ENCODE results near the gene ITFG2. TPM values are rescaled to one million over a fixed set of nuclear protein-coding genes. Genes with fewer than 3 reads are reported as not detected.
A peak's percentile ranks its signal among the peaks of the same experiment; 100 is the strongest.

Gene ITFG2
- total RNA-seq, 1 experiment from 2014 or later = 41.6 TPM

DNA sequence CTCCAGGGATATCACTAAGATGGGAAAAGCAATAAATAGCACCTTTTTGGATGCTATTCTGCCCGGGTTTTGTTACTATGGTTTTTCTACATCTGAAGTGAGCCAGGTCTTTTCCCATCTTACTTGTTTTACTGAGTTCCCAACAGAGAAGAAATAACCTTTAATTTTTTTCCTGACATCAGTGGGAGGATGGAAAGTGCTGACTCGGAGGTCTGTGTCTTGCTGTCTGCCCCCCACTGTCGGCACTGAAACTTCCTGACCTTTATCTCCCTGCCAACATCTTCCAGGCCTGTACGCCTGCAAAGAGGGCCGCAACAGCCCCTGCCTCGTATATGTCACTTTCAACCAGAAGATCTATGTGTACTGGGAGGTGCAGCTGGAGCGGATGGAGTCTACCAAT, 11.0 kb downstream of the ITFG2 start:
- no peaks in the 10 kb centered on the region for H3K23me2 ChIP-seq (ENCODE audit: insufficient read length, low read depth, low read length, poor library complexity, severe bottlenecking)
- Mint-ChIP-seq H3K4me3 (no peak overlapping the region), H3K36me3 (ENCODE audit: insufficient read depth in 1 of 3, low read depth in 3 of 3) (peaks cover 35 to 84% (median 76%) of the 10 kb centered on the region in 3 experiments), H3K27ac (peak overlapping the region in 1 of 3 experiments; percentile 60; a peak in 3 of 7 replicates), H3K27me3 (ENCODE audit: low read depth) (no peaks in the 10 kb centered on the region), H3K9me3 (no peaks in the 10 kb centered on the region; a peak in 1 of 5 replicates), H3K4me1 (peaks cover 50 to 53% of the 10 kb centered on the region in 2 experiments)
- H2AK5ac ChIP-seq (ENCODE audit: insufficient read length, low read length) = no peak overlapping the region
- no peak overlapping the region for H3K14ac ChIP-seq (ENCODE audit: insufficient read depth, low read length)
- peaks cover 3% of the 10 kb centered on the region; the same call in 1 of the 2 replicates for H3K4me1 ChIP-seq (ENCODE audit: insufficient read depth, low read length)
- no peak overlapping the region for H4K91ac ChIP-seq (ENCODE audit: insufficient read length, low read depth, low read length)
- no peak overlapping the region for H4K5ac ChIP-seq (ENCODE audit: insufficient read length, low read depth, low read length)
- no peak overlapping the region for H2BK5ac ChIP-seq (ENCODE audit: insufficient read length, low read length)
- no CpG with 5 or more reads among the region's 7 CpGs for WGBS (ENCODE audit: extremely low coverage, insufficient read length, low lambda C conversion rate)
- no peak overlapping the region for H2BK12ac ChIP-seq (ENCODE audit: insufficient read length, low read depth, low read length)
- no peaks in the 10 kb centered on the region for H3K79me1 ChIP-seq (ENCODE audit: insufficient read depth, low read depth, low read length, poor library complexity, severe bottlenecking)
- no peak overlapping the region for H3K27ac ChIP-seq (ENCODE audit: insufficient read length, low read depth, low read length)
- H4K8ac ChIP-seq (replicated peaks; ENCODE audit: insufficient read length, low read depth, low read length) = no peak overlapping the region
- H4K20me1 ChIP-seq (ENCODE audit: control insufficient read depth, insufficient read depth, insufficient read length) = no peaks in the 10 kb centered on the region
- no peak overlapping the region for H3T11ph ChIP-seq (ENCODE audit: low read length)
- H3K56ac ChIP-seq (ENCODE audit: insufficient read length, low read depth, low read length) = no peak overlapping the region
- DNase-seq = no peak
- H3K9me3 ChIP-seq (ENCODE audit: control insufficient read depth, low read depth, low read length) = no peaks in the 10 kb centered on the region
- H2BK120ac ChIP-seq (ENCODE audit: low read depth, low read length, poor library complexity, severe bottlenecking) = no peak overlapping the region
- TF ChIP-seq CTCF (conservative IDR thresholded peaks at IDR 0.05) = no peak
- H3K9ac ChIP-seq (ENCODE audit: extremely low read depth, insufficient read length, low read length) = no peak overlapping the region
- H3K23ac ChIP-seq (ENCODE audit: insufficient read length, low read depth, low read length) = no peak overlapping the region
- no peaks in the 10 kb centered on the region for H3K79me2 ChIP-seq (ENCODE audit: insufficient read depth, low read length)
- no peak overlapping the region for H3K18ac ChIP-seq (ENCODE audit: insufficient read length, low read depth, low read length)
- H3K27me3 ChIP-seq (ENCODE audit: insufficient read depth, low read length) = no peaks in the 10 kb centered on the region
- H2BK20ac ChIP-seq (ENCODE audit: low read depth, low read length, poor library complexity, severe bottlenecking) = no peak overlapping the region
- H3K4me2 ChIP-seq (ENCODE audit: insufficient read depth, insufficient read length, low read length) = no peak overlapping the region
- H2BK15ac ChIP-seq (ENCODE audit: low read depth, low read length) = no peak overlapping the region
- H2AFZ ChIP-seq (ENCODE audit: low read length) = no peak overlapping the region
- no peak overlapping the region for H3K4ac ChIP-seq (ENCODE audit: low read depth, low read length)
